ENCODE results near the gene CDH4. TPM values are rescaled to one million over a fixed set of nuclear protein-coding genes. Genes with fewer than 3 reads are reported as not detected.

Gene CDH4
- total and polyA plus RNA-seq, 2 donors (not counting 3 experiments of a cell fraction or from before 2014, with no cell fraction given) = 0.17 to 0.51 TPM

- H2AFZ ChIP-seq (ENCODE audit: low read depth, low read length) = no peak overlapping the region
- POLR2A ChIA-PET = no interaction called here
- intact Hi-C loops (cut with micrococcal nuclease) (no loop called here), dilution Hi-C loops (cut with MboI; ENCODE audit: extremely low pct_ligation_motif_present, low sequenced_read_pairs) (no loop called here)
- H4K20me1 ChIP-seq (replicated peaks; ENCODE audit: control insufficient read depth, extremely low read depth, insufficient read depth, low read length) = no peaks in the 10 kb centered on the region
- no TSS peak for BruUV-seq (replicated peaks)
- DNase-seq (ENCODE audit: low read depth, low spot score) = no peak
- H3K36me3 ChIP-seq (ENCODE audit: control insufficient read depth in 2 of 2, extremely low read depth in 1 of 2, insufficient read depth in 2 of 2, low read length in 2 of 2) = no peaks in the 10 kb centered on the region
- no peak overlapping the region for H3K27ac ChIP-seq (ENCODE audit: insufficient read depth, low read depth, low read length)
- no peak overlapping the region for H3K4me2 ChIP-seq (ENCODE audit: insufficient read depth, low read length)
- FAIRE-seq = no peak
- H3K9me3 ChIP-seq (replicated peaks; ENCODE audit: control insufficient read depth, insufficient read depth, low read length) = peaks cover 1% of the 10 kb centered on the region
- H3K4me1 ChIP-seq (ENCODE audit: control insufficient read depth, extremely low read depth, insufficient read depth, low read length) = no peaks in the 10 kb centered on the region
- CTCF ChIA-PET = no interaction called here
- H3K79me2 ChIP-seq (ENCODE audit: control insufficient read depth, insufficient read depth, low read length) = no peaks in the 10 kb centered on the region
- H3K9me1 ChIP-seq (replicated peaks; ENCODE audit: control insufficient read depth, extremely low read depth, insufficient read depth, low read length) = no peaks in the 10 kb centered on the region
- TF ChIP-seq MYC (IDR thresholded peaks at IDR 0.05; ENCODE audit: low read depth, low read length) = no peak
- TF ChIP-seq CTCF (IDR thresholded peaks at IDR 0.05; ENCODE audit: extremely low read depth in 1 of 2, insufficient read depth in 1 of 2, low read depth in 1 of 2, low read length in 2 of 2) = no peak
- TF ChIP-seq GATA2 (IDR thresholded peaks at IDR 0.05; ENCODE audit: insufficient read depth, insufficient read length, low read depth, low read length) = no peak
- no peak for TF ChIP-seq POLR2A (IDR thresholded peaks at IDR 0.05; ENCODE audit: low read depth, low read length)
- no peak for TF ChIP-seq JUN (IDR thresholded peaks at IDR 0.05; ENCODE audit: borderline replicate concordance, insufficient read depth, insufficient read length, low read depth)
- TF ChIP-seq, protein P1, sequence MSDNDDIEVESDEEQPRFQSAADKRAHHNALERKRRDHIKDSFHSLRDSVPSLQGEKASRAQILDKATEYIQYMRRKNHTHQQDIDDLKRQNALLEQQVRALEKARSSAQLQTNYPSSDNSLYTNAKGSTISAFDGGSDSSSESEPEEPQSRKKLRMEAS (IDR thresholded peaks at IDR 0.05; ENCODE audit: insufficient read depth, insufficient read length) = no peak
- no peak for TF ChIP-seq EZH2 (IDR thresholded peaks at IDR 0.05; ENCODE audit: borderline replicate concordance, low read depth, low read length, severe bottlenecking)
- TF ChIP-seq POLR2AphosphoS5 (IDR thresholded peaks at IDR 0.05; ENCODE audit: insufficient read depth, low read depth, low read length) = no peak
- no peak for TF ChIP-seq FOS (IDR thresholded peaks at IDR 0.05; ENCODE audit: borderline replicate concordance, insufficient read depth, low read length)
- H3K27me3 ChIP-seq (ENCODE audit: control insufficient read depth in 2 of 2, insufficient read depth in 2 of 2, low read length in 2 of 2) = no peaks in the 10 kb centered on the region
- H3K4me3 ChIP-seq (replicated peaks in 1 of 3; ENCODE audit: insufficient read depth in 1 of 3, low read depth in 1 of 3, low read length in 3 of 3) = no peak overlapping the region
- H3K9ac ChIP-seq (replicated peaks; ENCODE audit: extremely low read depth, insufficient read depth, low read length) = no peak overlapping the region
These were observed 597.8 kb downstream of the CDH4 start for GRCh38 chr20:61849822-61850221.

Data from endothelial cell of umbilical vein (primary cell).